HG02759 (cell line): Measurements from ENCODE around the gene LHFPL2.

ENCODE experiments used
- ATAC-seq: cut with Tn5 transposase; IDR thresholded peaks from one replicate; pipeline ENCODE4 v1.9.1; 2021; ENCODE audit warnings: mild to moderate bottlenecking, moderate library complexity; ENCODE audit not compliant: unreplicated experiment

The LHFPL2 gene

GRCh38 chr5:78598973-78599372 is 49.6 kb downstream of the LHFPL2 start:
- no peak for ATAC-seq

- no peak for ATAC-seq
Observed at GRCh38 chr5:78597974-78598371, 50.6 kb downstream of the LHFPL2 start.

- ATAC-seq = no peak
Observed at GRCh38 chr5:78597068-78597973, 51.3 kb downstream of the LHFPL2 start.

DNA sequence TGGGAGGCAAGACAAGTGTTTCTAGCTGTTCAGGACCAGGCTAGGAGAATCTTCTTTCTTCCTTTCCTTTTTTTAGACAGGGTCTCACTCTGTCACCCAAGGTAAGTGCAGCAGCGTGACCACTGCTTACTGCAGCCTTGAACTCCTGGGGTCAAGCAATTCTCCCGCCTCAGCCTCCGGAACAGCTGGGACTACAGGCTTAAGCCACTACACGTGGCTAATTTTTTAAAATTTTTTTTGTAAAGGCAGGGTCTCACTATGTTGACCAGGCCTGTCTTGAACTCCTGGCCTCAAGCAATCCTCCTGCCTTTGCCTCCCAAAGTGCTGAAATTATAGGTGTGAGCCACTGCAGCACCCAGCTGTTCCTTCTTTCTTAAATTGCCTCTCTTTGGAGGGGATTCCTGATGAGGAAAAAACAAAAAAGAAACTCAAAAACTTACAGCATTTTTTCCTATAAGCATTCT is 53.1 kb downstream of the LHFPL2 start:
- ATAC-seq = no peak

DNA sequence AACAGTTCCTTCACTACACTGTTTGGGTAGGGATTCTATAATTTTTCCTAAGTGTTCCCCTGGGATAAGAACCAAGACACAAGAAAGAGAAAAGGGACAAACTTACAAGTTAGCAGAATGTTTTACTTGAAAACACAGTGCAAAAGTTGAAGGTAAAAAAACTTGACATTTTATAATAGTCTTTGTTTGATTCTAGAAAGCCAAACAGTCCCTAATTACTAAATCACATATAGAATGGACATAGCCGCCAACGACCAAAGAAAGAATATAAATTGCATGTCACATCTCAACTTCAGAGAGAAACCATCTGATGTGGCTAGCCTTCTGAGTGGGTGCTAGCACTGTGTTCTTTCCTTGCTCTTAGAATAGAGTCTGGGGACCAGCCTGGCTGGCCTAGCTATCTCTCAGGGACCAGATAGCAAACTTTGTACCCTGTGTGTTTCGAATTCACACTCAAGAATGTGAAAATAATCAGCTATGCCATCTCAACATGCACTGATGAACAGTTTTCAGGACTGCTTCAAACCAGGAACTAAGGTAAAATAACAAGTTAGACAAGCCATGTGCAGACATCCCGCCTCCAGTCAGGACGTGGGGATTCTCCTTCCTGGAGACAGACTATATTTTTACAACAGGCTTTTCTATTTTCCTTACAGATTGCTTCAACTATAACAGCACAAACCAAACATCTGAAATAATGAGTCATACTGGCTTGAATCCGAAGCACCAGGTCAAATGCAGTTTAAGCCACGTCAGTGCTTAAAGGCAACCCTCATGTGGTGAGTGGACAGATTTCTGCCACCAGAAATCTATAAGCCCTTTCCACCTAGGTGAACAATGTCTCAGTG is 53.7 kb downstream of the LHFPL2 start:
- ATAC-seq = no peak

DNA sequence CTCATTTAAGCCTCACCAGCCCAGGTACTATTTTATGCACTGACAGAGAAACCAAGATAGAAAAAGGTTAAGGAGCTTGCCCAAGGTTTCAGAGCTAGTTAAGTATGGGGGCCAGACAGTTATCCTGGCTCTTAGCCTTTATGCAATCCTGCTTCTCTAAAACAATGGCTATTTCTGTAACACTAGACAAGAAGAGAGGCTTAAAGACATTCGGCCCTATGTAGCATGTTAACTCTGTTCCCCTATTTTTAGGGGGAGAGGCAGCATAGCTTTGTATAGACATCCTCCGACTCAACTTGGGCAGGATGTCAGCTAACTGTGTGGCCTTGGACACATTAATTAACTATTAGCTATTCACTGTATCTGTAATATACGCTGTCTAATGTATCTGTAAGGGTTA is 54.6 kb downstream of the LHFPL2 start:
- no peak for ATAC-seq

- no peak for ATAC-seq
Observed at GRCh38 chr5:78593465-78593864, 55.1 kb downstream of the LHFPL2 start.

- no peak for ATAC-seq
Observed at GRCh38 chr5:78592735-78593386, 55.7 kb downstream of the LHFPL2 start.

DNA sequence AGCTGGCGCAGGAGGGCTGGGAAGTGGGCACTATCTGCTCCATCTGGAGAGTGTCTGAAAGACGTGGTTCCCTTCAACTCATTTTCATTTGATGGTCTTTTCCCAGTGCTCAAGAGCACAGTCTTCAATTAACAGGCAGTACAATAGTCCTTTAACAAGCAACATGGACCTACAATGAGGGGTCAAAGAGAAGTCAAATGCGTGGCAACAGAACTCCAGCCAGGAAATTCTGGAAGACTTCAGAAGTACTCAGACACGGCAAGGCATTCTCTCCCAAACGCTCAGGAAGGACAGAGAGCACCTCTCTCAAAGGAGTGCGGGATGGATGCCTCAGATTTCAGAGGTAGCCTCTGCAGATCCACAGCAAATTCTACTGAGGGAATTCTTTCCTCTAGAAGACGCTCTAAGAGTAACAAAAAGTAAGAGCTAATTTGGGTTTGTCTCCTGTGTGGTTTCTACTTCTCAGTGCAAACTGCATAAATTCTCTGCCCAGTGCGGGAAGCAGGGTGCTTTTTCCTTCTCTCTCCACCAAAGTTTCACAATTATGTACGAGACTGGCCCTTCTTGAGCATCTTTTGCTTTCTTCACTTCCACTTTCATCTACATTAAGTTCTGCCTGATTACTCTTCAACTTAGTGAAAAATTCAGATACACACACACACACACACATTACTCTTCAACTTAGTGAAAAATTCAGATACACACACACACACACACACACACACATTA is 56.4 kb downstream of the LHFPL2 start:
- peak; percentile 83 for ATAC-seq

GRCh38 chr5:78591138-78591612 is 57.4 kb downstream of the LHFPL2 start:
- ATAC-seq = no peak

GRCh38 chr5:78589923-78590322 is 58.6 kb downstream of the LHFPL2 start:
- ATAC-seq = no peak

DNA sequence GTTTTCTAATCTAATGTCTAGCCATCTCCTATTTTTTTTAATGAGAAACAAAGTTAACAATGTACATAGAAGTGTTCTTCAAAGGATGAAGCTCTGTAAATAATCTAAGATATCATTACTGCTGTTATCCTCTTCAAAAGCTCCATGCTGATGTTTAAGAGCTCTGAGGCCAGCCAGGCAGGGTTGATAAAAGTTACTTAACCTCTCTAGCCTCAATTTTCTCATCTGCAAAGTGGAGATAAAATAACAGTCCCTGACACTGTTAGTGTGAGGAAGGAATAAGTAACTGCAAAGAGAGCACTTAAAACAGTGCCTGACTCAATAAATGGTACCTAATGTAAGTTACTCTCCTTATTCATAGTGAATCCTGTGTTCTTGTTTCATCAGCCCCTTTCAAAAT is 60.1 kb downstream of the LHFPL2 start:
- no peak for ATAC-seq

- no peak for ATAC-seq
Observed at GRCh38 chr5:78587775-78588291, 60.7 kb downstream of the LHFPL2 start.

GRCh38 chr5:78587081-78587774 is 61.3 kb downstream of the LHFPL2 start:
- no peak for ATAC-seq

DNA sequence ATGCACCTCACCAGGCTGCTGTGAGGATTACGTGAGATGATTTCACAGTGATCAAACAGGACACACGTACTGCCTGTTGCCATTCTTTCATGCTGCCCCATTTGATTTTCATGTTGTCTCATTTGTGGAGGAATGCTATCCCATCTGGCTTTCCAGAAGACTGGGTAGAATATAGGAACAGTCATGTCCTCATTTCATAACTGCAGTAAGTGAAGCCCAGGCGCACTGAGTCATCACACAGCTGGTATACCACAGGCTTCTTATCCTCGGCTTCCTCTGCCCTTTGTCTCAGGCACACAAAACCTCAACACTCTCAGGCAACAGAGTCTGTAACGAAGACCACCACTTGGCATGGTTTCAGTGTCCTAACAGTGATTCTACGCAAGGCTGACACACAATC is 62.3 kb downstream of the LHFPL2 start:
- ATAC-seq = no peak

DNA sequence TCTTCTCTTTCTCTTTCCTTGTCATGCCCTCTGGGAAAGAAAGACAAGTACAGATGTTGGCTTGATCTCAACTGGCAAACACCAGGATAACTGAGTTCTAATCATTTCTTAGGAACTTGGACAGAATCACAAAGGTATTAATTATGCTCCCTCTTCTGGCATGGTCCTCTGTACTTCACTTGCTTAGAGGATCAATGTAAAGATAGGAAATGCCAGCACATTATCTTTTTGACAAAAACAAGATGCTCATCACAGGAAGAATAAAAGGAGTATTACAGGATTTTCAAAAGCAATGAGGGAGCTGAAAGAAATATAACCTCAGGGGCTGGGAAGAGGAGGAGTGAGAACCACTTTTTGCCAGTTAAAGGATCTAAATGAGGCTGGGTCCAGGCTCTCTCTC is 70.6 kb downstream of the LHFPL2 start:
- ATAC-seq = no peak

DNA sequence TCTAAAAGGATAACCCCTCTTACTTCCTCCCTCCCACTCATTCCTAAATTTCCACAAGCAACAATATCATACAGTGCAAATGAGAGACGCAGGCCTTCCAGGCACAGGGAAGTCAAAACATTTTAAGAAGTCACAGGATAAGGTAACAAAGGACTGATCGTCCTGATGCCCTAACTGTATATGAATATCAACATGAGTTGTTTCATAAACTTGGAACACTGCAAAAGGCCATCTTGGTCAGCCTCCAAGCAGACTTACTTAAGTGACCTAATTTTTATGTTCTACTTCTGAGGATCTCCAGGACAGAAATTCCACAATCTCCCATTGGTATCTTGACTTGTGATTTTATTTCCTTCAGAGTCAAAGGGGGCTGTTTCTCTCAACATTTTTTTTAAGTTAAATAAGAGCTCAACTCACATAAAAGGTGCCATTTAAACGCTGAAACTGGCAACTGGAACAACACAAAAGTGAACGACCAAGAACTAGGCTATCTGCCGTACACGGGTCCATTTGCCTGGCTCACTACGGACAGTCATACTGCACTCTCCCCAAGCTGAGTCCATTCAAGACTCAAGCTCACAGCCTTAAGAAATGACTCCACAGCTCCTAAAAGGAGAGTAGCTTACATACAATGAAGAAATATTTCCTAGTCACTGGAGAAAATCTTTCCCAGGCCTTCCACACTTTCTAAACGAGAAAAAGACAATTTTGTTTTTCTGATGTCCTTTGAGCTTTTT is 71.3 kb downstream of the LHFPL2 start:
- ATAC-seq = no peak

- no peak for ATAC-seq
Observed at GRCh38 chr5:78576376-78576775, 72.2 kb downstream of the LHFPL2 start.

DNA sequence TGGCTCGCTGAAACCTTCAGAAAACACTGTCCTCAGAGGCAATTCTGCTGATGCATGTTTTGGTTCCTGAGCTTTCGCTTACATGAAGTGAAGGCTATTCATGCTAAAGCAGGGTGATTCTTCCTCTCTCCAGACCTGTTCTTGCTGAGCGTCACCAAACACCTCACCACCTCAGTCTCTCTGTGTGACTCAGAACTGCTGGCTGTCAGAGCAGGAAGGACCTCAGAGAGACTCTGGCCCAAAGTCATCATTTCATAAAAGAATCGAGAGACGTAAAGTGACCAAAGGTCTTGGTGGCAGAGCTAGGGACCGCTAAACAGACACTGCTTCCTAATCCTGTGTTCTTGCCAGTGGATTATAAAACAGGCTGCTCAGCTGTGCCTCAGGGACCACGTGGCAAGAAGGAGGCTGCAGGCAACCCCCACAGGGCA is 73.8 kb downstream of the LHFPL2 start:
- peak; percentile 63 for ATAC-seq
